ENCODE results near the gene TPMT.

Gene TPMT

DNA sequence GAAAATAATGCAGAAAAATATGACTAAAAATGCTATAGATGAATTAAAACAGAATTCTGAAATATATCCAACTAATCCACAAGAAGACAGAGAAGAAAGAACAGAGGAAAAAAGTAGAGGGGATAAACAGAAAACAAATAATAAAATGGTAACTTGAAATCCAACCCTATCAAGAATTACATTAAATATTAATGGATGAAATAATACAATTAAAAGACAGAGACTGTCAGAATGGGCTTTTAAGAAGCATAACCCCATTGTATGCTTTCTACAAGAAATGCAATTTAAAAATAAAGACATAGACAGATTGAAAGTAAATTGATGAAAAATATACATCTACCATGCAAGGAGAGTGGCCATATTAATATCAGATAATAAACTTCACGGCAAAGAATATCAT is 47.8 kb downstream of the TPMT start:
- no peaks in the 10 kb centered on the region for H3F3A ChIP-seq (ENCODE audit: insufficient read depth, low read length)
- no peaks in the 10 kb centered on the region; the same call in 1 of the 2 replicates for H3K27me3 ChIP-seq (ENCODE audit: insufficient read depth, low read length)
- TF ChIP-seq EZH2 (IDR thresholded peaks at IDR 0.05; ENCODE audit: borderline replicate concordance, low read length), result no peak
- TF ChIP-seq, protein P1, sequence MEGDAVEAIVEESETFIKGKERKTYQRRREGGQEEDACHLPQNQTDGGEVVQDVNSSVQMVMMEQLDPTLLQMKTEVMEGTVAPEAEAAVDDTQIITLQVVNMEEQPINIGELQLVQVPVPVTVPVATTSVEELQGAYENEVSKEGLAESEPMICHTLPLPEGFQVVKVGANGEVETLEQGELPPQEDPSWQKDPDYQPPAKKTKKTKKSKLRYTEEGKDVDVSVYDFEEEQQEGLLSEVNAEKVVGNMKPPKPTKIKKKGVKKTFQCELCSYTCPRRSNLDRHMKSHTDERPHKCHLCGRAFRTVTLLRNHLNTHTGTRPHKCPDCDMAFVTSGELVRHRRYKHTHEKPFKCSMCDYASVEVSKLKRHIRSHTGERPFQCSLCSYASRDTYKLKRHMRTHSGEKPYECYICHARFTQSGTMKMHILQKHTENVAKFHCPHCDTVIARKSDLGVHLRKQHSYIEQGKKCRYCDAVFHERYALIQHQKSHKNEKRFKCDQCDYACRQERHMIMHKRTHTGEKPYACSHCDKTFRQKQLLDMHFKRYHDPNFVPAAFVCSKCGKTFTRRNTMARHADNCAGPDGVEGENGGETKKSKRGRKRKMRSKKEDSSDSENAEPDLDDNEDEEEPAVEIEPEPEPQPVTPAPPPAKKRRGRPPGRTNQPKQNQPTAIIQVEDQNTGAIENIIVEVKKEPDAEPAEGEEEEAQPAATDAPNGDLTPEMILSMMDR (IDR thresholded peaks at IDR 0.05; ENCODE audit: low read length), result no peak

DNA sequence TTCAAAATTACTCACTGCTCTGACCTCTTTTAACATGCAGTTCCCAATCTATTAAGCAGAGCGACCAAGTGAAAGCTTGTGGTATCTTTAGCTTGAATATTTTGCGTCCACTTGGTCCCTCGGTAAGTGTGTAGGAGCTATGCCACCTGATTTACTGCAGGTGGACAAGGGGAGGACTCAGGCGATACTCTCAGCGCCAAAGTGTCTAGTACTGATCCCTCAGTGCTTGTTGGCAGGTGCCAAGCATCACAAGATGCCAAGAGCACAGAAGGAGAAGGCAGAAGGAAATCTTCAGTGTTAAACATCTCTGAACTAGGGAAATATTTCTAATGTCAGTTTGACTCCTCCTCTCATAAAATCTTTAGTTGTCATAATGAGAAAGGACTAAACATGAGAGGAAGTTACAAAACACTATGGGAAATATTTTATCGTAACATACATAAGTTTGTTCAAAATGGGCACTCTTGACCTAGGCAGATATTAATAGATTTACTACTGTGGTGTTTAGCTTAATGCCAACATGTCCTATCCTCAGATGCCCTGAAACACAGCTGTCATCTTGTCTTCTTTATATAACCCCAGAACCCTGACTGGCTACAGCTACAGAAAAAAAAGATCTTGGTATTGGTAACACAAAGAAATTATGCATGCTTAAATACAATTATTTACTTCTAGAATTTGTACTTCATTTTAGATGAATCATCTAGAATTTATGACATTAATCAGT is 51.9 kb downstream of the TPMT start:
- H3K9me3 ChIP-seq (ENCODE audit: low read length), result peaks cover 3% of the 10 kb centered on the region; the same call in 1 of the 2 replicates
- H3K79me2 ChIP-seq (ENCODE audit: insufficient read depth, low read length), result no peaks in the 10 kb centered on the region
- H3K4me1 ChIP-seq (ENCODE audit: insufficient read depth, low read length, severe bottlenecking), result no peaks in the 10 kb centered on the region
- H3K27me3 ChIP-seq (ENCODE audit: insufficient read depth, low read length), result no peaks in the 10 kb centered on the region; the same call in 1 of the 2 replicates
- H3K9ac ChIP-seq (ENCODE audit: low read length), result no peak overlapping the region
- no peaks in the 10 kb centered on the region for H4K20me1 ChIP-seq (ENCODE audit: insufficient read depth, low read length)
- no peaks in the 10 kb centered on the region for H3K9me2 ChIP-seq (ENCODE audit: low read depth, low read length)
- TF ChIP-seq, protein P1 (IDR thresholded peaks at IDR 0.05; ENCODE audit: low read length), result no peak
- no peak for TF ChIP-seq EZH2 (IDR thresholded peaks at IDR 0.05; ENCODE audit: borderline replicate concordance, low read length)
- no peak overlapping the region for H2AFZ ChIP-seq (ENCODE audit: low read length)
- no peak overlapping the region for H3K4me2 ChIP-seq (ENCODE audit: low read length)
- no peak overlapping the region for H3K4me3 ChIP-seq (ENCODE audit: low read depth, low read length, poor library complexity, severe bottlenecking)
- H3K36me3 ChIP-seq (ENCODE audit: insufficient read depth, low read length), result no peaks in the 10 kb centered on the region
- H3K27ac ChIP-seq (ENCODE audit: low read depth, low read length, poor library complexity, severe bottlenecking), result no peak overlapping the region
- no peaks in the 10 kb centered on the region for H3F3A ChIP-seq (ENCODE audit: insufficient read depth, low read length)

More for the DNA sequence above, 47.8 kb downstream of the TPMT start:
- Histone ChIP-seq H3K4me1 (ENCODE audit: insufficient read depth, low read length, severe bottlenecking) (no peaks in the 10 kb centered on the region), H3K4me2 (ENCODE audit: low read length) (no peak overlapping the region), H3K27ac (ENCODE audit: low read depth, low read length, poor library complexity, severe bottlenecking) (no peak overlapping the region), H3K79me2 (ENCODE audit: insufficient read depth, low read length) (no peaks in the 10 kb centered on the region), H3K9ac (ENCODE audit: low read length) (no peak overlapping the region), H3K9me2 (ENCODE audit: low read depth, low read length) (no peaks in the 10 kb centered on the region), H3K36me3 (ENCODE audit: insufficient read depth, low read length) (no peaks in the 10 kb centered on the region), H4K20me1 (ENCODE audit: insufficient read depth, low read length) (no peaks in the 10 kb centered on the region), H2AFZ (ENCODE audit: low read length) (no peak overlapping the region), H3K4me3 (ENCODE audit: low read depth, low read length, poor library complexity, severe bottlenecking) (no peak overlapping the region), H3K9me3 (ENCODE audit: low read length) (peaks cover 3% of the 10 kb centered on the region; the same call in 1 of the 2 replicates)

DNA sequence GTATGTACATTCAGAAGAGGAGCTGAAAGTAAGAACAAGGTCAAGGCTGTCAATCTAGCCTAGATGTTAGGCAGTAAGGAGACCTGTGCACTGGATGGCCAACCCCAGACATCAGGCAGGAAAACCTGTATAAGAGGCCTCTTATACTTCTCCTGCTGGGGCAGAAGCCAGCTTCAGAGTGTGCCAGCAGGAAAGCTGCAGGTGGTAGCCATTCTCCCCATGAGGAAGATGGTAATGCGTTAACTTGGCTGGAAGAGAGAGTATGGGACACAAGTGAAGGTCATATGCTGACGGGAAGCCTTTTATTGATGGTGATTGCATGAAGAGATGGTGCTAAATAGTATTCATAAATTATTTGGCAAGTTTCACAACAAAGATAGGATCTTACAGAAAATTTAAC is 53.0 kb downstream of the TPMT start:
- Histone ChIP-seq H3K9ac (ENCODE audit: low read length) (no peak overlapping the region), H4K20me1 (ENCODE audit: insufficient read depth, low read length) (no peaks in the 10 kb centered on the region), H3F3A (ENCODE audit: insufficient read depth, low read length) (no peaks in the 10 kb centered on the region), H3K4me3 (ENCODE audit: low read depth, low read length, poor library complexity, severe bottlenecking) (no peak overlapping the region), H3K9me2 (ENCODE audit: low read depth, low read length) (no peaks in the 10 kb centered on the region), H2AFZ (ENCODE audit: low read length) (no peak overlapping the region), H3K4me2 (ENCODE audit: low read length) (no peak overlapping the region), H3K27me3 (ENCODE audit: insufficient read depth, low read length) (no peaks in the 10 kb centered on the region; the same call in 1 of the 2 replicates), H3K79me2 (ENCODE audit: insufficient read depth, low read length) (no peaks in the 10 kb centered on the region), H3K9me3 (ENCODE audit: low read length) (no peaks in the 10 kb centered on the region), H3K36me3 (ENCODE audit: insufficient read depth, low read length) (no peaks in the 10 kb centered on the region), H3K4me1 (ENCODE audit: insufficient read depth, low read length, severe bottlenecking) (no peaks in the 10 kb centered on the region), H3K27ac (ENCODE audit: low read depth, low read length, poor library complexity, severe bottlenecking) (no peak overlapping the region)
- TF ChIP-seq EZH2 (IDR thresholded peaks at IDR 0.05; ENCODE audit: borderline replicate concordance, low read length), result no peak
- TF ChIP-seq, protein P1 (IDR thresholded peaks at IDR 0.05; ENCODE audit: low read length), result no peak
